Measurements from ENCODE around the gene SH3RF3.

SH3RF3 gene

GRCh38 chr2:109474319-109474825 lies 345.4 kb downstream of the SH3RF3 start:
- Histone ChIP-seq H2AFZ (no peak overlapping the region), H3K4me2 (ENCODE audit: low read length) (no peak overlapping the region), H3K4me3 (ENCODE audit: low read depth, low read length) (no peak overlapping the region), H3K9ac (no peak overlapping the region), H3K27me3 (ENCODE audit: control insufficient read depth, insufficient read depth, low read length) (no peaks in the 10 kb centered on the region), H3K9me3 (ENCODE audit: control insufficient read depth, low read length) (no peaks in the 10 kb centered on the region), H3K36me3 (ENCODE audit: control insufficient read depth, insufficient read depth, low read length) (no peaks in the 10 kb centered on the region), H3K4me1 (peaks cover 12% of the 10 kb centered on the region), H3K79me2 (no peaks in the 10 kb centered on the region), H3K27ac (no peak overlapping the region)
- TF ChIP-seq CTCF (IDR thresholded peaks at IDR 0.05), result no peak

GRCh38 chr2:109475531-109476210 lies 346.7 kb downstream of the SH3RF3 start:
- Histone ChIP-seq H3K36me3 (ENCODE audit: control insufficient read depth, insufficient read depth, low read length) (no peaks in the 10 kb centered on the region), H3K9ac (no peak overlapping the region), H3K4me1 (peaks cover 2% of the 10 kb centered on the region), H3K27ac (no peak overlapping the region), H3K4me2 (ENCODE audit: low read length) (no peak overlapping the region), H2AFZ (no peak overlapping the region), H3K27me3 (ENCODE audit: control insufficient read depth, insufficient read depth, low read length) (no peaks in the 10 kb centered on the region), H3K9me3 (ENCODE audit: control insufficient read depth, low read length) (no peaks in the 10 kb centered on the region), H3K79me2 (no peaks in the 10 kb centered on the region), H3K4me3 (ENCODE audit: low read depth, low read length) (no peak overlapping the region)
- TF ChIP-seq CTCF (IDR thresholded peaks at IDR 0.05), result no peak

- no peaks in the 10 kb centered on the region for H3K79me2 ChIP-seq
- H3K36me3 ChIP-seq (ENCODE audit: control insufficient read depth, insufficient read depth, low read length), result no peaks in the 10 kb centered on the region
- H2AFZ ChIP-seq, result no peak overlapping the region
- no peak overlapping the region for H3K9ac ChIP-seq
- H3K4me1 ChIP-seq, result no peaks in the 10 kb centered on the region
- H3K4me3 ChIP-seq (ENCODE audit: low read depth, low read length), result no peak overlapping the region
- no peak overlapping the region for H3K4me2 ChIP-seq (ENCODE audit: low read length)
- H3K9me3 ChIP-seq (ENCODE audit: control insufficient read depth, low read length), result no peaks in the 10 kb centered on the region
- no peak overlapping the region for H3K27ac ChIP-seq
- H3K27me3 ChIP-seq (ENCODE audit: control insufficient read depth, insufficient read depth, low read length), result no peaks in the 10 kb centered on the region
- TF ChIP-seq CTCF (IDR thresholded peaks at IDR 0.05), result no peak
Measured at GRCh38 chr2:109476641-109477441, 347.8 kb downstream of the SH3RF3 start.

- Histone ChIP-seq H3K4me2 (ENCODE audit: low read length) (no peak overlapping the region), H3K9ac (no peak overlapping the region), H3K4me3 (ENCODE audit: low read depth, low read length) (no peak overlapping the region), H3K36me3 (ENCODE audit: control insufficient read depth, insufficient read depth, low read length) (no peaks in the 10 kb centered on the region), H3K9me3 (ENCODE audit: control insufficient read depth, low read length) (no peaks in the 10 kb centered on the region), H3K4me1 (peaks cover 4% of the 10 kb centered on the region), H3K27ac (no peak overlapping the region), H3K79me2 (no peaks in the 10 kb centered on the region), H3K27me3 (ENCODE audit: control insufficient read depth, insufficient read depth, low read length) (no peaks in the 10 kb centered on the region), H2AFZ (no peak overlapping the region)
- TF ChIP-seq CTCF (IDR thresholded peaks at IDR 0.05), result no peak
Measured at GRCh38 chr2:109478906-109479493, 350.0 kb downstream of the SH3RF3 start.
